Measurements from ENCODE around the gene CASP12. TPM values are rescaled to one million over a fixed set of nuclear protein-coding genes. Genes with fewer than 3 reads are reported as not detected.

Gene CASP12
- total and polyA plus RNA-seq, 2 experiments from 2014 or later: not detected

DNA sequence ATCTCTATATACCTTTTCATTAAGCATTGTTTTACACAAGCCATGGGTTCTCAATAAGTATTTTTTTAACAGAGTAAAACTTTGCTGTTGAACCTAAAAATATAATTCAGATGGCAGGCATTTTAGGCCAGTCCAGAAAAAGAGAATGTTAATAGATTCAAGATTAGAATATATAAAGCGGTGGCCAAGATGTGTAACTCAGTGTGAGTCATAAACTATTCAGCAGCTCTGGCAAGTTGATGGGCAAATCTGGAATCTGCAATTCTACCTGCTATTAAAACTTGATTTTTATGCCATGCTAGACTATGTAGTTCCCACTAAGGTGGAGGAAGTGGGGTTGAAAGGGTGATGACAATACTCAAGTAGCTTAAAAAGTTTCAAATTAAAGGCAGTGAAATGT lies 45.4 kb downstream of the CASP12 start:
- Mint-ChIP-seq H3K4me3 (no peak overlapping the region), H3K36me3 (ENCODE audit: low read depth) (no peaks in the 10 kb centered on the region), H3K9me3 (no peaks in the 10 kb centered on the region), H3K4me1 (peaks cover 17% of the 10 kb centered on the region), H3K27me3 (ENCODE audit: insufficient read depth, low read depth, poor library complexity) (peaks cover 3% of the 10 kb centered on the region), H3K27ac (no peak overlapping the region)
- peaks cover 14% of the 10 kb centered on the region for H3K4me1 ChIP-seq (ENCODE audit: insufficient read depth)
- H3K27me3 ChIP-seq (ENCODE audit: insufficient read depth): no peaks in the 10 kb centered on the region
- no peaks in the 10 kb centered on the region for H4K20me1 ChIP-seq (replicated peaks; ENCODE audit: insufficient read depth)
- no peak overlapping the region for H3K4me2 ChIP-seq
- H3K9me2 ChIP-seq (ENCODE audit: insufficient read depth): no peaks in the 10 kb centered on the region
- no peaks in the 10 kb centered on the region for H3F3A ChIP-seq (replicated peaks; ENCODE audit: low read depth)
- no peak overlapping the region for H3K27ac ChIP-seq (ENCODE audit: low read depth)
- H2AFZ ChIP-seq: no peak overlapping the region
- no peak overlapping the region for H3K4me3 ChIP-seq
- DNase-seq (ENCODE audit: low spot score) (no peak), ATAC-seq (no peak)
- no peaks in the 10 kb centered on the region for H3K36me3 ChIP-seq (ENCODE audit: insufficient read depth)
- no peaks in the 10 kb centered on the region for H3K79me2 ChIP-seq (replicated peaks; ENCODE audit: insufficient read depth)
- TF ChIP-seq ZNF331 (CRISPR knock-in tag; IDR thresholded peaks at IDR 0.05; ENCODE audit: low read depth) (no peak), STAT1 (IDR thresholded peaks at IDR 0.05; ENCODE audit: unreplicated experiment) (no peak), ZNF114 (CRISPR knock-in tag; IDR thresholded peaks at IDR 0.05) (no peak), EZH2 (IDR thresholded peaks at IDR 0.05; ENCODE audit: low read depth, unreplicated experiment) (no peak), POLR2AphosphoS5 (IDR thresholded peaks at IDR 0.05; ENCODE audit: low read depth) (no peak), NANOG (IDR thresholded peaks at IDR 0.05; ENCODE audit: borderline replicate concordance) (no peak), ETS1 (IDR thresholded peaks at IDR 0.05) (no peak), REST (IDR thresholded peaks at IDR 0.05; ENCODE audit: unreplicated experiment) (no peak), CREB1 (CRISPR knock-in tag; IDR thresholded peaks at IDR 0.05; ENCODE audit: low read depth) (no peak)

- no peak overlapping the region for H3K4me2 ChIP-seq
- DNase-seq (ENCODE audit: low spot score): no peak
- no peak overlapping the region for H2AFZ ChIP-seq
- H3F3A ChIP-seq (replicated peaks; ENCODE audit: low read depth): no peaks in the 10 kb centered on the region
- H3K36me3 ChIP-seq (ENCODE audit: insufficient read depth): no peaks in the 10 kb centered on the region
- H3K9me2 ChIP-seq (ENCODE audit: insufficient read depth): no peaks in the 10 kb centered on the region
- H3K4me3 Mint-ChIP-seq: no peak overlapping the region
- H3K4me1 Mint-ChIP-seq: peaks cover 4% of the 10 kb centered on the region
- peaks cover 11% of the 10 kb centered on the region; the same call in 1 of the 2 replicates for H3K4me1 ChIP-seq (ENCODE audit: insufficient read depth)
- no peak for ATAC-seq
- no peaks in the 10 kb centered on the region for H3K79me2 ChIP-seq (replicated peaks; ENCODE audit: insufficient read depth)
- H4K20me1 ChIP-seq (replicated peaks; ENCODE audit: insufficient read depth): no peaks in the 10 kb centered on the region
- H3K4me3 ChIP-seq: no peak overlapping the region
- 0 out of 3 replicates have a peak, but pooled peaks cover 3% of the 10 kb centered on the region for H3K9me3 Mint-ChIP-seq
- no peaks in the 10 kb centered on the region for H3K27me3 ChIP-seq (ENCODE audit: insufficient read depth)
- no peaks in the 10 kb centered on the region for H3K27me3 Mint-ChIP-seq (ENCODE audit: insufficient read depth, low read depth, poor library complexity)
- no peak overlapping the region for H3K27ac Mint-ChIP-seq
- H3K36me3 Mint-ChIP-seq (ENCODE audit: low read depth): no peaks in the 10 kb centered on the region
- no peak overlapping the region for H3K27ac ChIP-seq (ENCODE audit: low read depth)
- TF ChIP-seq ZNF331 (CRISPR knock-in tag; IDR thresholded peaks at IDR 0.05; ENCODE audit: low read depth) (no peak), EZH2 (IDR thresholded peaks at IDR 0.05; ENCODE audit: low read depth, unreplicated experiment) (no peak), EZH2phosphoT487 (IDR thresholded peaks at IDR 0.05; ENCODE audit: unreplicated experiment) (no peak), ZNF114 (CRISPR knock-in tag; IDR thresholded peaks at IDR 0.05) (no peak), POLR2AphosphoS5 (IDR thresholded peaks at IDR 0.05; ENCODE audit: low read depth) (no peak), JUNB (IDR thresholded peaks at IDR 0.05; ENCODE audit: unreplicated experiment) (no peak)
- TF ChIP-seq, protein P1, sequence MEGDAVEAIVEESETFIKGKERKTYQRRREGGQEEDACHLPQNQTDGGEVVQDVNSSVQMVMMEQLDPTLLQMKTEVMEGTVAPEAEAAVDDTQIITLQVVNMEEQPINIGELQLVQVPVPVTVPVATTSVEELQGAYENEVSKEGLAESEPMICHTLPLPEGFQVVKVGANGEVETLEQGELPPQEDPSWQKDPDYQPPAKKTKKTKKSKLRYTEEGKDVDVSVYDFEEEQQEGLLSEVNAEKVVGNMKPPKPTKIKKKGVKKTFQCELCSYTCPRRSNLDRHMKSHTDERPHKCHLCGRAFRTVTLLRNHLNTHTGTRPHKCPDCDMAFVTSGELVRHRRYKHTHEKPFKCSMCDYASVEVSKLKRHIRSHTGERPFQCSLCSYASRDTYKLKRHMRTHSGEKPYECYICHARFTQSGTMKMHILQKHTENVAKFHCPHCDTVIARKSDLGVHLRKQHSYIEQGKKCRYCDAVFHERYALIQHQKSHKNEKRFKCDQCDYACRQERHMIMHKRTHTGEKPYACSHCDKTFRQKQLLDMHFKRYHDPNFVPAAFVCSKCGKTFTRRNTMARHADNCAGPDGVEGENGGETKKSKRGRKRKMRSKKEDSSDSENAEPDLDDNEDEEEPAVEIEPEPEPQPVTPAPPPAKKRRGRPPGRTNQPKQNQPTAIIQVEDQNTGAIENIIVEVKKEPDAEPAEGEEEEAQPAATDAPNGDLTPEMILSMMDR (conservative IDR thresholded peaks at IDR 0.05; ENCODE audit: low read depth in 2 of 2): no peak
Observed at GRCh38 chr11:104846216-104846615, 52.0 kb downstream of the CASP12 start.

Data from GM23338 (cell line).